ENCODE measurements around the gene RABL6.
A peak's percentile ranks its signal among the peaks of the same experiment; 100 is the strongest.
"Not testable (repeated sequence)": the region's sequence is repeated elsewhere in the genome, so short reads cannot be mapped to it uniquely, and the experiment has no call there.

Gene RABL6

DNA sequence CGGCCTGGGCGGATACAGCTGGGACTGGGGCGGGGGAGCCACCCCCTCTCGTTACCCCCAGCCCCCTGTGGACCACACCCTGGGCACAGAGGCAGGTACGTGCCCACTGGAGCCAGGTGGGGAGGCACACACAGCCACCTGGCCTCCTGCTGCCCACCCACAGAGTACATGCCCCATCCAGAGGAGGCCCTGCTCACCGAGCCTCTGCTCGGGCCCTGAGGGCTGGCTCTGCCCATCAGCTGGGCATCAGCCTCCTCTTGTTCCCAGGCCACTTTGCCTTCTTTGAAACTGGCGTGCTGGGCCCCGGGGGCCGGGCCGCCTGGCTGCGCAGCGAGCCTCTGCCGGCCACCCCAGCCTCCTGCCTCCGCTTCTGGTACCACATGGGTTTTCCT, 50.7 kb downstream of the RABL6 start:
- peaks cover 69% of the 10 kb centered on the region for H3K36me3 Mint-ChIP-seq (ENCODE audit: low read depth)
- no peak overlapping the region for H3K4me3 Mint-ChIP-seq
- H3K27ac Mint-ChIP-seq, result no peak overlapping the region
- H3K27me3 Mint-ChIP-seq, result no peaks in the 10 kb centered on the region
- intact Hi-C loops (cut with micrococcal nuclease), result no loop called here
- no peaks in the 10 kb centered on the region for H3K9me3 Mint-ChIP-seq
- H3K4me1 Mint-ChIP-seq (ENCODE audit: low read depth), result no peaks in the 10 kb centered on the region

- H3K27ac Mint-ChIP-seq, result no peak overlapping the region
- no peak overlapping the region for H3K4me3 Mint-ChIP-seq
- no peaks in the 10 kb centered on the region for H3K9me3 Mint-ChIP-seq
- H3K4me1 Mint-ChIP-seq (ENCODE audit: low read depth), result peaks cover 5% of the 10 kb centered on the region
- intact Hi-C loops (cut with micrococcal nuclease), result no loop called here
- peaks cover 76% of the 10 kb centered on the region for H3K36me3 Mint-ChIP-seq (ENCODE audit: low read depth)
- H3K27me3 Mint-ChIP-seq, result no peaks in the 10 kb centered on the region
Measured at GRCh38 chr9:136858844-136859757, 51.4 kb downstream of the RABL6 start.

DNA sequence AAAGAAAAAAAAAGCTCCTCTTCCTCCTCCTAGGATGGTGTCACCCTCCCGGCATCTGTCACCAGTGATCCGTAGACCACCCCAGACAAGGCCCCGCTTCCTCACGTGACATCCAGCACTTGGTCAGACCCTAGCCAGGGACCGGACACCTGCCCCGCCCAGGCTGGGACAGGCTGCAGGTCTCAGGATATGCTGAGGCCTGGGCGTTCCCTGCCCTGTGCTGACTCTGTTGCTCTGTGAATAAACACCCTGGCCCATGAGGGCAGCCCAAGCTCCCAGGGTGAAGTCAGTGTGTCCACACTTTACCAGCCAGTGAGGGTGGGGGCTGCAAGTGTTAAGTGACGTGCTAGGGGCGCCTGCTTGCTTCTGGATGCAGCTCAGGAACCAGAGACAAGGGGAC, 52.8 kb downstream of the RABL6 start:
- no peak overlapping the region for H3K4me3 Mint-ChIP-seq
- peaks cover 16% of the 10 kb centered on the region for H3K4me1 Mint-ChIP-seq (ENCODE audit: low read depth)
- no peaks in the 10 kb centered on the region for H3K9me3 Mint-ChIP-seq
- no peaks in the 10 kb centered on the region for H3K27me3 Mint-ChIP-seq
- peaks cover 71% of the 10 kb centered on the region for H3K36me3 Mint-ChIP-seq (ENCODE audit: low read depth)
- H3K27ac Mint-ChIP-seq, result no peak overlapping the region
- intact Hi-C loops (cut with micrococcal nuclease), result no loop called here

DNA sequence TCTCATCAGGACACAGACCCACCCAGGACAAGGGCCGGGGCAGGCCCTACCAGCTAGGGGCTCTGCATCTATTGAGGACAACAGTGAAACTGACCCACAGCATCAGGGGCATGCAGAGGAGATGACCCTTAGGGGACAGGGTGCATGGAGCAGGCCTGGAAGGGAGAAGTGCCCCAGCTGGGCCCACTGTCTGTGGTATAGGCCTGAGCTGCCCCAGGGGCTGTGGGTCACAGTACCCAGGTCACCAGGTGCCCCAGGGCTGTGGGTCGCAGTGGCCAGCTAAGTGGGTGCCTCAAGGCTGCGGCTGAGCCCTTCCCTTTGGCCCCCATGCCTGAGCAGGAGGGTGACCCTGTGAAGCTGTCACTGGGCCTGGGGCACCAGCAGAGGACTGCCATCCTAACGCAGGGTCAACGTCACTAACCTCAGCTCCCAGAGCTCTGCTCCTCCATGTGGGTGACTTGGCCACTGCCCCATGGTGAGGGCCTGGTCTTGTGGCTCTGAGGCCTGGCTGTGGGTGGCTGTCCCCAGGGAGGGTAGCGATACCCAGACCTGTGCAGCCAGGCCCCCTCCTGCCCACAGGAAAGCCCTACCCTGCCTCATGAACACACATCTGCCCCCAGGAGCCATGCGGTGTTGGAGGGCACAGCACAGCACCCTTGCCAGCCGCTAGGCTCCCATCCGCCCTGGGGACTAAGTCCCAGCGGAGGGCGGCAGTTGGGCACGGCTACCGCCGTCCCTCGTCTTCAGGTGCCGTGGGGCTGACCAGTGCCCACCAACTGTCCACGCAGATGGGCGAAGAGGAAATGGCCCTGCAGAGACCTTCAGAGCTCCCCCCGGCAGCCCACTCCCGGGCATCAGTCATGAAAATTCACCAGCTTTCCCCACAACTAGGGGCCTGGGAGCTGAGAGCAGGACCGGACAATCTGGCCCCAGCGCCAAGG, 53.5 kb downstream of the RABL6 start:
- Mint-ChIP-seq H3K4me3 (no peak overlapping the region), H3K36me3 (ENCODE audit: low read depth) (peaks cover 71% of the 10 kb centered on the region), H3K27ac (no peak overlapping the region), H3K27me3 (no peaks in the 10 kb centered on the region), H3K9me3 (no peaks in the 10 kb centered on the region), H3K4me1 (ENCODE audit: low read depth) (peaks cover 16% of the 10 kb centered on the region)
- intact Hi-C loops (cut with micrococcal nuclease), result no loop called here

GRCh38 chr9:136861874-136862457, 54.2 kb downstream of the RABL6 start:
- Mint-ChIP-seq H3K4me1 (ENCODE audit: low read depth) (peaks cover 16% of the 10 kb centered on the region), H3K9me3 (no peaks in the 10 kb centered on the region), H3K27me3 (no peaks in the 10 kb centered on the region), H3K4me3 (no peak overlapping the region), H3K36me3 (ENCODE audit: low read depth) (peaks cover 68% of the 10 kb centered on the region), H3K27ac (no peak overlapping the region)
- intact Hi-C loops (cut with micrococcal nuclease), result no loop called here

- H3K36me3 Mint-ChIP-seq (ENCODE audit: low read depth), result peaks cover 68% of the 10 kb centered on the region
- H3K27me3 Mint-ChIP-seq, result no peaks in the 10 kb centered on the region
- H3K9me3 Mint-ChIP-seq, result no peaks in the 10 kb centered on the region
- peaks cover 16% of the 10 kb centered on the region for H3K4me1 Mint-ChIP-seq (ENCODE audit: low read depth)
- H3K4me3 Mint-ChIP-seq, result no peak overlapping the region
- intact Hi-C loops (cut with micrococcal nuclease), result no loop called here
- no peak overlapping the region for H3K27ac Mint-ChIP-seq
Measured at GRCh38 chr9:136862849-136863622, 55.3 kb downstream of the RABL6 start.

DNA sequence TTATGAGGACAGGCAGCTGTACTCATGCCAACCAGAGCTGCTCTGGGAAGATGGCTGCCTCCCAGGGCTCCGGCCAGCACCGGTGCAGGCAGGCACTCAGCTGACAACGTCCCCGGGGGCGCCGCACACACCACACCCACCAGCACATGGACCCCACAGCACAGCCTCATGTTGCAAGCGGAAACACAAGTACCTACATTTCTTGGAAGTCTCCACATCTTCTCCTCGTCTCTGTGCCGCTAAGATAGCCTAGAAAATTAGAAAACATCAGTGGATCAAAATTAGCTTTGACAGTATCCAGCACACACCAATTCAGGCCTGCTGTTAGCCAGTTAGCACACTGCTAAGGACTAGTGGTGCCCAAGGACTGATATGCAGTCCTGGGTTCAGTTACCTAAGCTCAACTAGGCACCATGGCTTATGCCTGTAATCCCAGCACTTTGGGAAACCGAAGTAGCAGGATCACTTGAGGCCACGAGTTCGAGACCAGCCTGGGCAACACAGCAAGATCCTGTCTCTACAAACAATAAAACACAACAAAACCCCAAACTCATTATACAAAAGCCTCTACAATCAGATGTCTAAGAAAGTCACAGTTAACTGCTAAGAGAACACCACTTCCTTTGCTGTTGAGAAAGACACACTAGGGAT, 56.0 kb downstream of the RABL6 start:
- Mint-ChIP-seq H3K27ac (no peak overlapping the region), H3K4me3 (no peak overlapping the region), H3K36me3 (ENCODE audit: low read depth) (peaks cover 67% of the 10 kb centered on the region), H3K27me3 (no peaks in the 10 kb centered on the region), H3K9me3 (no peaks in the 10 kb centered on the region), H3K4me1 (ENCODE audit: low read depth) (peaks cover 16% of the 10 kb centered on the region)
- intact Hi-C loops (cut with micrococcal nuclease), result no loop called here

- peak overlapping the region; percentile 85 for H3K27ac Mint-ChIP-seq
- H3K9me3 Mint-ChIP-seq, result no peaks in the 10 kb centered on the region
- intact Hi-C loops (cut with micrococcal nuclease), result no loop called here
- H3K4me1 Mint-ChIP-seq (ENCODE audit: low read depth), result peaks cover 16% of the 10 kb centered on the region
- H3K36me3 Mint-ChIP-seq (ENCODE audit: low read depth), result peaks cover 52% of the 10 kb centered on the region
- no peaks in the 10 kb centered on the region for H3K27me3 Mint-ChIP-seq
- peak overlapping the region; percentile 85 for H3K4me3 Mint-ChIP-seq
Measured at GRCh38 chr9:136865041-136865767, 57.5 kb downstream of the RABL6 start.

- Mint-ChIP-seq H3K4me1 (ENCODE audit: low read depth) (peaks cover 16% of the 10 kb centered on the region), H3K36me3 (ENCODE audit: low read depth) (peaks cover 47% of the 10 kb centered on the region), H3K27me3 (no peaks in the 10 kb centered on the region), H3K9me3 (no peaks in the 10 kb centered on the region), H3K27ac (peak overlapping the region; percentile 85), H3K4me3 (peak overlapping the region; percentile 85)
- intact Hi-C loops (cut with micrococcal nuclease), result loop anchor here (1.0 to 2.0 kb wide), 2 partner anchors 18 to 21 kb away; partner anchors contain the start of gene TRAF2
Measured at GRCh38 chr9:136865768-136866103, 58.0 kb downstream of the RABL6 start.

- not testable (repeated sequence) for H3K9me3 Mint-ChIP-seq, H3K27me3 Mint-ChIP-seq
- intact Hi-C loops (cut with micrococcal nuclease), result loop anchor here (1.0 to 2.0 kb wide), 2 partner anchors 20 kb away; partner anchors contain the start of gene TRAF2
- H3K36me3 Mint-ChIP-seq (ENCODE audit: low read depth), result peaks cover 35% of the 10 kb centered on the region
- peak overlapping the region; percentile 69 for H3K4me3 Mint-ChIP-seq
- peaks cover 16% of the 10 kb centered on the region for H3K4me1 Mint-ChIP-seq (ENCODE audit: low read depth)
- H3K27ac Mint-ChIP-seq, result peak overlapping the region; percentile 85
Measured at GRCh38 chr9:136866898-136867421, 59.2 kb downstream of the RABL6 start.

GRCh38 chr9:136867480-136867879, 59.7 kb downstream of the RABL6 start:
- Mint-ChIP-seq H3K27ac (no peak overlapping the region), H3K27me3 (no peaks in the 10 kb centered on the region), H3K4me1 (ENCODE audit: low read depth) (peaks cover 16% of the 10 kb centered on the region), H3K9me3 (peaks cover 6% of the 10 kb centered on the region), H3K4me3 (no peak overlapping the region), H3K36me3 (ENCODE audit: low read depth) (peaks cover 29% of the 10 kb centered on the region)
- intact Hi-C loops (cut with micrococcal nuclease), result loop anchor here (2.0 kb wide), 1 partner anchor 19 kb away; the partner anchor contains the start of gene TRAF2

GRCh38 chr9:136867917-136868316, 60.2 kb downstream of the RABL6 start:
- H3K27ac Mint-ChIP-seq, result no peak overlapping the region
- peaks cover 16% of the 10 kb centered on the region for H3K4me1 Mint-ChIP-seq (ENCODE audit: low read depth)
- intact Hi-C loops (cut with micrococcal nuclease), result loop anchor here (2.0 kb wide), 1 partner anchor 19 kb away; the partner anchor contains the start of gene TRAF2

More at GRCh38 chr9:136867917-136868316, 60.2 kb downstream of the RABL6 start:
- H3K4me3 Mint-ChIP-seq, result no peak overlapping the region
- H3K36me3 Mint-ChIP-seq (ENCODE audit: low read depth), result peaks cover 25% of the 10 kb centered on the region
- no peaks in the 10 kb centered on the region for H3K27me3 Mint-ChIP-seq
- H3K9me3 Mint-ChIP-seq, result peaks cover 11% of the 10 kb centered on the region

Measured in dendritic cell treated with granulocyte-macrophage colony-stimulating factor and Interleukin-4, amounts not matched to agents 40 ng/mL and 50 ng/mL, for 4 days (primary cell).